T-helper 9 cell (primary cell): ENCODE results near the gene SPZ1.
"Not testable (repeated sequence)": the region's sequence is repeated elsewhere in the genome, so short reads cannot be mapped to it uniquely, and the experiment has no call there.

Experiments
- DNase-seq: peaks from one replicate; pipeline ENCODE4 v3.0.0-alpha.2; 2020

Gene SPZ1

GRCh38 chr5:80341016-80341775, 21.4 kb downstream of the SPZ1 start:
- no peak for DNase-seq

DNA sequence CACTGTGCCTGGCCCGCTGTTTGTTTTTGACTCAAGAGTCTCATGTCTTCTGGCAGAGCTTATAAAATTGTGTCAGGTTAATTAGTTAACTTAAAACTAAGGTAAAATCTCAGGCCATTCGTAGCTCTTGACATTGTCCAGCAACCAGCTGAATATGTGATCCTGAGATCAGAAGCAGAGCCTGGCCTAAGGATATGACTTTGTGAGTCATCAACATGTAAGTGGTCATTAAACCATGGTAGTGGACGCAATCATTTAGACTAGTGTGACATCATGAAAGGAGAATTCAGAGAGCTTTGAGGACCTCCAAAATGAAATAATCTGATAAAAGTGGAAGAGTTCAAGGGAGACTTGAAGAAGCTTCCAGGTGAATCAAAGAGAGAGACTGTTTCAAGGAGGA, 23.3 kb downstream of the SPZ1 start:
- no peak for DNase-seq

DNA sequence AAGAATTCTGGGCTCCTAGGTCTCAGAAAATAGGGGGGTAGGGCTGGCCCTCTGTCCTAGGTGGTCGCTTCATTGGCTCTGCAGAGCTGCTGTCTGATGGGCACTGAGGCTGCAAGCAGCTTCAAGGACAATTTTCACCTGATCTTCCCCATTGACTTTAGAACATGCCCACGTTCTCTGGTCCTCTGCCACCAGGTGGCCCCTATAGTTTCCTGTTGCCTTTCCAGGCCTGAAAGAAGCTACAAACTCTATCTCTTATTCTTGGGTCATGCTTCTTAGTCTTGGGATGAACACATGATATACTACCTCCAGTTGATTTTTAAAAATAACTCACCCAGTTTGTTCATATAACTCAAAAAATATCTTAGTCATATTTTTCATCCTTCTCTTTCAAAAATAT, 26.3 kb downstream of the SPZ1 start:
- DNase-seq, result no peak

DNA sequence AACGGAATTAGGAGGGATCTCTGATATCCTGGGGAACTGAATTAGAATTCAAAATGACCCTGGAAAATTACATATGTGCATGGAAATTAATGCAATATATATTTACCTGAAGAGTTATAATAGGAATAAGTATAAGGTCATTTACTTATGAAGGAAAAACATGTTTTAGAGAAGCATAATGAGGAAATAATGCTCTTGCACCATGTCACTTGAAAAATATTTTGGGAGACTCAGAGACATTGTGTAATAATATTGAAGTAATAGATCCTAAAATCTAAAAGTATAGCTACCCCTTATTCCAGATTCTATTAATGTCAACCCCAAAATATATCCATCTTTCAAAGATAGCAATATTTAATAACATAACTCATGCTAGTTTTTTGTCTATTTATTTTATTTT, 28.4 kb downstream of the SPZ1 start:
- no peak for DNase-seq

DNA sequence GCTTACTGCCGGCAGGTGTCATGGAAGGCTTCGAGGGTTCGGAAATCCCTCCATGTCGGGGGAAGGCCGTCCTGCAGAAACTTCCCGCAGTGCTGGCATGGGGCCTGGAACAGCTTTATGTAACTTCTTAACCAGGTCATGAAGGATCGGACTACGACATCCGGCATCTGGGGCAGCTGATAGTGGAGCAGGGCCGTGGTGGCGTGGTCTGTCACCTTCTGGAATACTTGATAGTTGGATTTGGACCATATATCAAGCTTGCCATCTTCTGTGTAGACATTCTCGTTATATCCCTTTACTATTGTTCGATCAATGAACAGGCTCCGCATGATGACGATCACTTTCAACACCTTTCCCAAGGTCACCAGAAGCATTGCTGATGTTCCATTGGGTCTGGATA, 31.2 kb downstream of the SPZ1 start:
- DNase-seq, result not testable (repeated sequence)

DNA sequence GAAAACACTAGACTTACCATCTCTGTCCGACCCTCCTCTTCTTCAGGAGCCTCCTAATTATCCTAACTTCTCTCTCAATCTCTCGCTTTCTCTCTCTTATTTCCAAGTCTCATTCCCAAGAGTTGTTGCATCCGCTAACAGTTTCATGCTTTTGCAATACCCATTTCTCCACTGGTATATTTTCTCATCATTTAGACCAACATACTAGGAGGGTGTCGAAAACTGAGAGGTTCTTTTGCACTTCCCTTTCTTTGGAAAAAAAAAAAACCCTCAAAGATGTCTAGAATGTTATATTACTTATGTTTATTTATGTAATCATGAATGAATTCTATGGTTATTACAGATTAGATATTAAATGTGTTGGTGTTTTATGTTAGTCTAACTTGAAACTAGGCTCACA, 35.9 kb downstream of the SPZ1 start:
- no peak for DNase-seq

DNA sequence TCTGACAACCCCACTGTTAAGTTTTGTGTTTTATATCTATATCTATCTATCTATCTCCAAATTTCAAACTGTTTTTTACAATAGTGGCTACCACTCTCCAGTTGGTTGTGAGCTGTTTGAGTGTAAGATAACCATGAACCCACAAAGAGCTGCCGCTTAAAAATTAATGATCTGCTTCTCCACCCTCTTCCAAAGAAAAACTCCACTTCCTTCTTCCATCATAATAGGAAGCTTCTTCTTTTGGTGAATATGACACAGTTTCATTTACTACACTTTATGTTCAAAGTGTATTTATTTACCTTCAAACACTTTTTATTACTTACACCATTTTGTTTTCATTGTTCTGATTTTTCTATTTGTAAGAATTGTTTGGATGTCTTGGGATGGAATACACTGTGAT, 37.9 kb downstream of the SPZ1 start:
- DNase-seq, result no peak

- DNase-seq, result no peak
These were observed 41.2 kb downstream of the SPZ1 start for GRCh38 chr5:80360914-80361444.

DNA sequence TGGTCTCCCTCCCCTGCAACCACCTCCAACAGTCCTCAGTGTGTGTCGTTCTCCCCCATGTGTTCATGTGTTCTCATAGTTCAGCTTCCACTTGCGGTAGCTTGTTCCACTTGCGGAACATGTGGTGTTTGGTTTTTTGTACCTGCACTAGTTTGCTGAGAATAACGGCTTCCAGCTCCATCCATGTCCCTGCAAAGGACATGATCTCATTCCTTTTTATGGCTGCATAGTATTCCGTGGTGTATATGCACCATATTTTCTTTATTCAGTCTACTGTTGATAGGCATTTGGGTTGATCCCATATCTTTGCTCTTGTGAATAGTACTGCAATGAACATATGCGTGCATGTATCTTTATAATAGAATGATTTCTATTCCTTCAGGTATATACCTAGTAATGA, 45.1 kb downstream of the SPZ1 start:
- DNase-seq, result no peak

GRCh38 chr5:80368661-80369480, 49.1 kb downstream of the SPZ1 start:
- no peak for DNase-seq

GRCh38 chr5:80369521-80369920, 49.7 kb downstream of the SPZ1 start:
- DNase-seq, result no peak

DNA sequence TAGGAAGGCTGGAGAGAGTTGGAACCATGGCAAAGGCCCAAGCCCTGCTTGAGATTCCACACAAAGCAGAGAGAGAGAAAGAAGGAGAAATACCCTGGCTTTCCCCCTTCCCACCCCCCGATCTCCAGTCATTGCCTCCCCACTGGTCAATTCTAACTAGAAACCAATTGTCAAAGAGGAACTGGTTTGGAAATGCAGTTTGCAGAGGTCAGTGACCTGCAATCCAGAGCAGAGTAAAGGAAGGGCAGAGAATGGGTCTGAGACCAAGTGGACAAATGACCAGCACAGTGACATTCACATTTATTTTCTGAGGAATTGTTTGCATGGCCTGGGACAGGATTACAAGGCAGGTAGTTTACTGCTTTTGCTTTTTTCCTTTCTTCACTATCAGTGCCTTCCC, 50.6 kb downstream of the SPZ1 start:
- DNase-seq, result no peak
